NCI-H2171 treated with DMSO at 0.1 percent for 48 hours (cell line): ENCODE measurements around the gene OR11A1.

Source experiments
- DNase-seq: peaks from one replicate; lab custom pipeline; 2025; lab: John Stamatoyannopoulos, UW

Gene OR11A1

GRCh38 chr6:29388533-29388932 is 68.3 kb downstream of the OR11A1 start:
- DNase-seq, result no peak

- DNase-seq, result no peak
These were observed 80.9 kb downstream of the OR11A1 start for GRCh38 chr6:29376003-29376402.
